ENCODE data around the gene TNFAIP8L1. TPM values are rescaled to one million over a fixed set of nuclear protein-coding genes. Genes with fewer than 3 reads are reported as not detected.

The TNFAIP8L1 gene
- total RNA-seq, 4 donors from 2014 or later = 4.5 to 12.0 (median 8.5) TPM

DNA sequence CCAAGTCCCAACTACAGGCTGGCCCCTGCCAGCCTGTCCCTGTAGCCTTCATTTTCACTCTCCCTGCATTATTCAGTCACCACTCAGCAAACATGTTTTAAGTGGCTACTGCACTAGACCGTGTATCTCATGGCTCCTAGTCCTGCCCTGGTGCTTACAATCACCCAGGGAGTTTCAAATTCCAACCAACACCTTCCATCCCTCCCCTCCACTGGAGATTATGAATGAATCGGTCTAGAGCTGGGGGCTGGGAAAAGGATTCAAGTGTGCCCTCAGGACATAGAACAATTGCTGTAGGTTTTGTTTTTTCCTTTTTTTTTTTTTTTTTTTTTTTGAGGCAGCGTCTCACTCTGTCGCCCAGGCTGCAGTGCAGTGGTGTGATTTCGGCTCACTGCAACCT is 15.0 kb upstream of the TNFAIP8L1 start:
- intact Hi-C loops (cut with DNase I; ENCODE audit: low total_unique reads) (no loop called here), in situ Hi-C loops (cut with MboI; ENCODE audit: low pct_ligation_motif_present in 1 of 4, low pct_unique_long_range_greater_than_20kb in 1 of 4, low sequenced_read_pairs in 3 of 4) (loop anchor here in 3 of 4 donors (10.0 kb wide), 1 partner anchor 50 kb away; no protein-coding TSS in a partner anchor)
- WGBS, 2 donors (ENCODE audit: low coverage in 1 of 2) = 67 to 82% methylated on average over 1 to 5 of the region's 5 CpGs

GRCh38 chr19:4624733-4625362 is 14.5 kb upstream of the TNFAIP8L1 start:
- intact Hi-C loops (cut with DNase I; ENCODE audit: low total_unique reads) = no loop called here
- TF ChIP-seq POLR2A (IDR thresholded peaks at IDR 0.05) = no peak
- TF ChIP-seq, protein P1, sequence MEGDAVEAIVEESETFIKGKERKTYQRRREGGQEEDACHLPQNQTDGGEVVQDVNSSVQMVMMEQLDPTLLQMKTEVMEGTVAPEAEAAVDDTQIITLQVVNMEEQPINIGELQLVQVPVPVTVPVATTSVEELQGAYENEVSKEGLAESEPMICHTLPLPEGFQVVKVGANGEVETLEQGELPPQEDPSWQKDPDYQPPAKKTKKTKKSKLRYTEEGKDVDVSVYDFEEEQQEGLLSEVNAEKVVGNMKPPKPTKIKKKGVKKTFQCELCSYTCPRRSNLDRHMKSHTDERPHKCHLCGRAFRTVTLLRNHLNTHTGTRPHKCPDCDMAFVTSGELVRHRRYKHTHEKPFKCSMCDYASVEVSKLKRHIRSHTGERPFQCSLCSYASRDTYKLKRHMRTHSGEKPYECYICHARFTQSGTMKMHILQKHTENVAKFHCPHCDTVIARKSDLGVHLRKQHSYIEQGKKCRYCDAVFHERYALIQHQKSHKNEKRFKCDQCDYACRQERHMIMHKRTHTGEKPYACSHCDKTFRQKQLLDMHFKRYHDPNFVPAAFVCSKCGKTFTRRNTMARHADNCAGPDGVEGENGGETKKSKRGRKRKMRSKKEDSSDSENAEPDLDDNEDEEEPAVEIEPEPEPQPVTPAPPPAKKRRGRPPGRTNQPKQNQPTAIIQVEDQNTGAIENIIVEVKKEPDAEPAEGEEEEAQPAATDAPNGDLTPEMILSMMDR (IDR thresholded peaks at IDR 0.05) = no peak
- TF ChIP-seq POLR2AphosphoS5 (IDR thresholded peaks at IDR 0.05) = no peak
- TF ChIP-seq EP300 (IDR thresholded peaks at IDR 0.05; ENCODE audit: low read depth) = no peak
- DNase-seq = no peak
- H3K4me1 ChIP-seq = no peaks in the 10 kb centered on the region
- H3K4me3 ChIP-seq = no peak overlapping the region
- no peaks in the 10 kb centered on the region for H3K36me3 ChIP-seq
- in situ Hi-C loops (cut with MboI; ENCODE audit: low pct_ligation_motif_present in 1 of 4, low pct_unique_long_range_greater_than_20kb in 1 of 4, low sequenced_read_pairs in 3 of 4) = loop anchor here in 3 of 4 donors (10.0 kb wide), 1 partner anchor 50 kb away; no protein-coding TSS in a partner anchor
- WGBS, 2 donors (ENCODE audit: low coverage in 1 of 2) = 26 to 48% methylated on average over 3 to 6 of the region's 6 CpGs
- H3K27ac ChIP-seq = no peak overlapping the region
- H3K9me3 ChIP-seq = no peaks in the 10 kb centered on the region
- peaks cover 36% of the 10 kb centered on the region for H3K27me3 ChIP-seq

More for the DNA sequence above, 15.0 kb upstream of the TNFAIP8L1 start:
- DNase-seq = no peak
- no peak overlapping the region for H3K4me3 ChIP-seq
- no peak overlapping the region for H3K27ac ChIP-seq
- no peaks in the 10 kb centered on the region for H3K36me3 ChIP-seq
- H3K4me1 ChIP-seq = no peaks in the 10 kb centered on the region
- H3K27me3 ChIP-seq = peaks cover 40% of the 10 kb centered on the region
- TF ChIP-seq POLR2A (IDR thresholded peaks at IDR 0.05) (no peak), POLR2AphosphoS5 (IDR thresholded peaks at IDR 0.05) (no peak), EP300 (IDR thresholded peaks at IDR 0.05; ENCODE audit: low read depth) (no peak)
- TF ChIP-seq, protein P1 (IDR thresholded peaks at IDR 0.05) = no peak
- no peaks in the 10 kb centered on the region for H3K9me3 ChIP-seq

DNA sequence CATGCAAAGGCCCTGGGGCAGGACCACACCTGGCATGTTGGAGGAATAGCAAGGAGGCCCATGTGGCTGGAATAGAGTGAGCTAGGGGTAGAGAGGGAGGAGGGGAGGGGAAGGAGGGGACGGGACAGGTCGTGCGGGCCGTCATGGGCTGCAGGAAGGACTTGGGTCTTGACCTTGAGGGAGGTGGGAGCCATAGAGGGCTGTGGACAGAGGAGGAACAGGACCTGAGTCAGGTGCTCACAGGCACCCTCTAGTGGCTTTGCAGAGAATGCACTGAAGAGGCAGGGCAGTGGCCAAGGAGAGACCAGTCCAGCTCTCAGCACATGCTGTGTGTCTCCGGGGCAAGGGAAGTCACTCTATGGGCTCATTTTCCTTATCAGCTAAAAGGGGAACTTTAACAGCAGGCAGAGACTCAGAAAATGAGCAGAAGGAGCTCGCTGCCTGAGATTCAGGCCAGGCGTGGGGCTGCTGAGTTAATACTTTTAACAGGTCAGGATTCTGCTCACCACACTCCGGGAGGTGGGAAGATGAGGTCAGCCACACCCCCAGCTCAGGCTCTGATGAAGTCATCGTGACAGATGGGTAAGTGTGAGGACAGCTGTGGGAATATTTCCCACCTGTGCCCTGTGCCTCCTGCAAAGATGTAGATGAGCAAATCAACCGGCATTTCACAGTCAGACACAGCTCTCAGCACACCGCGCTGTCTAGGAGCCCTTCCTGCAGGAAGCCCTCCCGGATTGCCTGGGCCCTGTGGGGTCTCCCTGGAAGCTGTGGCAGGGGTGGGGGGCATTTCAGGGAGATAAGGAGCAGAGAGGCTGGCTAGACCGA is 6.0 kb upstream of the TNFAIP8L1 start:
- H3K36me3 ChIP-seq = no peaks in the 10 kb centered on the region
- intact Hi-C loops (cut with DNase I; ENCODE audit: low total_unique reads) (no loop called here), in situ Hi-C loops (cut with MboI; ENCODE audit: low pct_ligation_motif_present in 1 of 4, low pct_unique_long_range_greater_than_20kb in 1 of 4, low sequenced_read_pairs in 3 of 4) (no loop called here)
- H3K4me1 ChIP-seq = peaks cover 10 to 20% (median 13%) of the 10 kb centered on the region in 4 donors
- DNase-seq = peak; percentile 61
- no peak overlapping the region for H3K27ac ChIP-seq
- TF ChIP-seq, protein P1 (IDR thresholded peaks at IDR 0.05) = peak; percentile 63 to 74 (median 69)
- TF ChIP-seq EP300 (IDR thresholded peaks at IDR 0.05; ENCODE audit: low read depth) (no peak), POLR2A (IDR thresholded peaks at IDR 0.05) (no peak), POLR2AphosphoS5 (IDR thresholded peaks at IDR 0.05) (no peak)
- no peaks in the 10 kb centered on the region for H3K9me3 ChIP-seq
- H3K27me3 ChIP-seq = peaks cover 12% of the 10 kb centered on the region
- no peak overlapping the region for H3K4me3 ChIP-seq
- WGBS, 2 donors (ENCODE audit: low coverage in 1 of 2) = 38% methylated on average over 14 of the region's 14 CpGs; no CpG with 5 or more reads in 1 of the 2 donors

- WGBS, 2 donors (ENCODE audit: low coverage in 1 of 2) = 22% methylated on average over 11 of the region's 13 CpGs; no CpG with 5 or more reads in 1 of the 2 donors
Observed at GRCh38 chr19:4635754-4636116, 3.6 kb upstream of the TNFAIP8L1 start.

More at GRCh38 chr19:4635754-4636116, 3.6 kb upstream of the TNFAIP8L1 start:
- peak overlapping the region in 2 of 4 donors; percentile 28 to 58 for H3K27ac ChIP-seq
- H3K4me1 ChIP-seq = peaks cover 12 to 36% (median 27%) of the 10 kb centered on the region in 4 donors
- peak overlapping the region in 3 of 4 donors; percentile 39 to 48 (median 43) for H3K4me3 ChIP-seq
- TF ChIP-seq POLR2A (IDR thresholded peaks at IDR 0.05) (no peak), POLR2AphosphoS5 (IDR thresholded peaks at IDR 0.05) (no peak)
- no peaks in the 10 kb centered on the region for H3K9me3 ChIP-seq
- no peaks in the 10 kb centered on the region for H3K36me3 ChIP-seq
- H3K27me3 ChIP-seq = peaks cover 12% of the 10 kb centered on the region
- in situ Hi-C loops (cut with MboI; ENCODE audit: low pct_ligation_motif_present in 1 of 4, low pct_unique_long_range_greater_than_20kb in 1 of 4, low sequenced_read_pairs in 3 of 4) = no loop called here
- intact Hi-C loops (cut with DNase I; ENCODE audit: low total_unique reads) = loop anchor here (5.0 kb wide), 2 partner anchors 58 to 78 kb away; partner anchors contain the start of gene SEMA6B
- no peak for DNase-seq
